Colonic mucosa (tissue), 4 donors: ENCODE data around the gene FZD1. TPM values are rescaled to one million over a fixed set of nuclear protein-coding genes. Genes with fewer than 3 reads are reported as not detected.

Source experiments
- DNase-seq: peaks from one replicate; pipeline ENCODE4 v3.0.0-alpha.2; 2020
- H3K27ac ChIP-seq: fragments of 200-600 bp; one replicate; pipeline ENCODE4 v1.8.0; 2021
- H3K27me3 ChIP-seq: fragments of 200-600 bp; one replicate; pipeline ENCODE4 v1.8.0; 2021
- H3K36me3 ChIP-seq: fragments of 200-600 bp; one replicate; pipeline ENCODE4 v1.8.0; 2021
- H3K4me1 ChIP-seq: fragments of 200-600 bp; one replicate; pipeline ENCODE4 v1.8.0; 2021; ENCODE audit warnings: mild to moderate bottlenecking
- H3K4me3 ChIP-seq: fragments of 200-600 bp; one replicate; pipeline ENCODE4 v1.8.0; 2021
- H3K9ac ChIP-seq, 2 donors: one replicate each; pipeline ENCODE4 v1.7.0; 2013; ENCODE audit warnings: control low read depth in 2 of 2, low read depth in 2 of 2, low read length in 2 of 2
- H3K9me3 ChIP-seq: fragments of 200-600 bp; one replicate; pipeline ENCODE4 v1.8.0; 2021
- intact Hi-C: fragments of 100-400 bp; cut with DNase I; formaldehyde crosslinking; loops from one replicate; pipeline ENCODE4 v1.14.1; 2022
- total RNA-seq, 2 donors: library from RNA; stranded (reverse); fragmentation: NEBNext Ultra II Directional in 1 of 2; extraction: Animal tissue kit (Norgen Biotek cat#: 25700) in 1 of 2; gene quantifications; one replicate each; pipeline ENCODE4 v1.2.1, GENCODE V29; 2021
- TF ChIP-seq, protein P1 (sequence below): fragments of 200-600 bp; IDR thresholded peaks from one replicate; pipeline ENCODE4 v1.8.0; 2022; ENCODE audit warnings: antibody characterized with exemption, mild to moderate bottlenecking
- donor health status: healthy.
- donor health status: DM: no; HTN: no; CAD: no.
- donor health status: DM: no; HTN: no; CAD: no.

FZD1 gene
- 1 to 10 TPM; 8.1 to 9.8 TPM for total RNA-seq

DNA sequence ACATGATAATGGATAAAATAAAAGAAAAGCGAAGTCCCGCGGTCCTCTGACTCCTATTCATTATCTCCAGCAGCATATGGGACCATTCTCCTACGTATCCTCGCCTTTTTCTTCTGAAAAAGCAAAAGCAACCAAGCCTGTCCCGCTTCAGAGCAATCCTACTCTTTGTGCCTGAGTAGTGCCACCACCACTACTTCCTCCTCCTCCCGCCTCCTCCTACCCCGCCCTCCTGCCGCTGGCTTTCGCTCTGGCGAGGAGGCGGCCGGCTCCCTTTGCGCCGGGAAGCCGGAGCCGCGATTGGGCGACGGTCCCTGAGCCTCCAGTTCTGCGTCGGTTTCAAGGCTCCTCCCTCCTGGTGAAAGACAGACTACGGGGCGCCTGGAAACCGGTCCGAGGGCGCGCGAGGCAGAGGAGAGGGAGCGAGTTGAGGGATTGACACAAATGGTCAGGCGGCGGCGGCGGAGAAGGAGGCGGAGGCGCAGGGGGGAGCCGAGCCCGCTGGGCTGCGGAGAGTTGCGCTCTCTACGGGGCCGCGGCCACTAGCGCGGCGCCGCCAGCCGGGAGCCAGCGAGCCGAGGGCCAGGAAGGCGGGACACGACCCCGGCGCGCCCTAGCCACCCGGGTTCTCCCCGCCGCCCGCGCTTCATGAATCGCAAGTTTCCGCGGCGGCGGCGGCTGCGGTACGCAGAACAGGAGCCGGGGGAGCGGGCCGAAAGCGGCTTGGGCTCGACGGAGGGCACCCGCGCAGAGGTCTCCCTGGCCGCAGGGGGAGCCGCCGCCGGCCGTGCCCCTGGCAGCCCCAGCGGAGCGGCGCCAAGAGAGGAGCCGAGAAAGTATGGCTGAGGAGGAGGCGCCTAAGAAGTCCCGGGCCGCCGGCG, at the start of gene FZD1:
Gene FZD1, plus strand, starts transcription at position 388 of the 878 bp plus-strand sequence. Its CDS starts 448 bp downstream, at position 836.
- H3K4me1 ChIP-seq = peaks cover 4% of the 10 kb centered on the region
- peak within 1 kb of the TSS; percentile 72 for H3K4me3 ChIP-seq
- intact Hi-C loops = loop anchor here (10.0 kb wide), 2 partner anchors 179 to 511 kb away; no protein-coding TSS in a partner anchor
- no peaks in the 10 kb centered on the region for H3K36me3 ChIP-seq
- peak; percentile 95 for DNase-seq
- no peaks in the 10 kb centered on the region for H3K27me3 ChIP-seq
- TF ChIP-seq, protein P1, sequence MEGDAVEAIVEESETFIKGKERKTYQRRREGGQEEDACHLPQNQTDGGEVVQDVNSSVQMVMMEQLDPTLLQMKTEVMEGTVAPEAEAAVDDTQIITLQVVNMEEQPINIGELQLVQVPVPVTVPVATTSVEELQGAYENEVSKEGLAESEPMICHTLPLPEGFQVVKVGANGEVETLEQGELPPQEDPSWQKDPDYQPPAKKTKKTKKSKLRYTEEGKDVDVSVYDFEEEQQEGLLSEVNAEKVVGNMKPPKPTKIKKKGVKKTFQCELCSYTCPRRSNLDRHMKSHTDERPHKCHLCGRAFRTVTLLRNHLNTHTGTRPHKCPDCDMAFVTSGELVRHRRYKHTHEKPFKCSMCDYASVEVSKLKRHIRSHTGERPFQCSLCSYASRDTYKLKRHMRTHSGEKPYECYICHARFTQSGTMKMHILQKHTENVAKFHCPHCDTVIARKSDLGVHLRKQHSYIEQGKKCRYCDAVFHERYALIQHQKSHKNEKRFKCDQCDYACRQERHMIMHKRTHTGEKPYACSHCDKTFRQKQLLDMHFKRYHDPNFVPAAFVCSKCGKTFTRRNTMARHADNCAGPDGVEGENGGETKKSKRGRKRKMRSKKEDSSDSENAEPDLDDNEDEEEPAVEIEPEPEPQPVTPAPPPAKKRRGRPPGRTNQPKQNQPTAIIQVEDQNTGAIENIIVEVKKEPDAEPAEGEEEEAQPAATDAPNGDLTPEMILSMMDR = no peak
- peak within 1 kb of the TSS; percentile 77 for H3K9ac ChIP-seq
- no peaks in the 10 kb centered on the region for H3K9me3 ChIP-seq
- peak within 1 kb of the TSS; percentile 96 for H3K27ac ChIP-seq

- Histone ChIP-seq H3K27ac (no peak overlapping the region), H3K9me3 (no peaks in the 10 kb centered on the region), H3K9ac (no peak overlapping the region), H3K4me3 (no peak overlapping the region), H3K4me1 (no peaks in the 10 kb centered on the region), H3K27me3 (no peaks in the 10 kb centered on the region), H3K36me3 (no peaks in the 10 kb centered on the region)
- intact Hi-C loops = no loop called here
- TF ChIP-seq, protein P1 = no peak
- no peak for DNase-seq
These were observed 37.8 kb upstream of the FZD1 start for GRCh38 chr7:91226411-91226810.

DNA sequence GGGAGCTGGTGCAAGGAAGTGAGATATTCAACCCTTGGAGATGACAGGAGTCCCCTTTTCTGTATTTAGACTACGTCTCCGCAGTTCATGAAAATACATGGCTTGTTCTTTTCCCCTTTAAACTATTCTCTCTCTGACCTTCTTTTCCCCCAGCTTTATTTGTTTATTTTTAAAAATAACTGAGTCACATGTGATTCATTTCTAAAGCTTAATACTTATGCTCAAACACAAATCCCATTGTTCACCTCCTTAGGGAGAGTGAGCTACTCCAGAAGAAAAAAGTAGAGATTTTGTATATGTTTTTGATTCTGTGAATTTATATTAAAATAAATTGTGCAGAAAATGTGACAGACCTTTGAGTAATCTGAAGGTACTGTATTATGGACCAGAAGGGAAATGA, 35.9 kb upstream of the FZD1 start:
- no peak for DNase-seq
- Histone ChIP-seq H3K4me1 (no peaks in the 10 kb centered on the region), H3K9ac (no peak overlapping the region), H3K36me3 (no peaks in the 10 kb centered on the region), H3K27ac (no peak overlapping the region), H3K9me3 (no peaks in the 10 kb centered on the region), H3K27me3 (no peaks in the 10 kb centered on the region), H3K4me3 (no peak overlapping the region)
- intact Hi-C loops = no loop called here
- TF ChIP-seq, protein P1 = no peak

DNA sequence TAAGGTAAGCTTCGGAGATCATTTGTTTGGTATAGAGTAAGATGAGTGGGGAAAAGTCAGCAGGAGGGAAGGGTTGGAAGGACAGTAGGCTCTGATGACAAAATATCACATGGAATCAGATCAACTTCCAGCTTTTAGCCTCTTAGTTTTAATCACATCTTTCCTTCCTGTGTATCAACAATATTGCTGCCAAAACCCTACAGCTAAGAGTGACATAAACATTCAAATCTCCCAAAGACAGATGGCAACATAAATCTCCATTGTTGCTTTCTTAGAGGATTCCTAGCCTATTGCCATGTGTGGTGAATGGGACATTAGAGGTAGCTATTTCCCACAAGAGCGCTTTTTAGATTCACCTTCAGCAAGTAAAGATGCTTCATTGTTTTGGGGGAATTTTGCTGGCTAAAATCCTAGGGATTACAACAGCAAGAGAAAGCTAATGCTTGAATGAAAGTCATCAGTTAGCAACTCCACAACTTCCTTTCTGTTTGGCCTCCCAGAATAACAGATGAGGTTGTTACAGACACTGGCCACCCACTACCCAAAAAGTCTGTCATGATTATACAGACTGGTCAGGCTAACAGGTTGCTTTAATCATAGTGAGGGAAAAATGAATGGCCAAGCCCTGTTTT, 35.2 kb upstream of the FZD1 start:
- intact Hi-C loops = no loop called here
- H3K9me3 ChIP-seq = no peaks in the 10 kb centered on the region
- H3K4me3 ChIP-seq = no peak overlapping the region
- H3K4me1 ChIP-seq = no peaks in the 10 kb centered on the region
- DNase-seq = no peak
- H3K27ac ChIP-seq = no peak overlapping the region
- no peaks in the 10 kb centered on the region for H3K27me3 ChIP-seq
- no peak overlapping the region for H3K9ac ChIP-seq
- H3K36me3 ChIP-seq = no peaks in the 10 kb centered on the region
- TF ChIP-seq, protein P1 = no peak

DNA sequence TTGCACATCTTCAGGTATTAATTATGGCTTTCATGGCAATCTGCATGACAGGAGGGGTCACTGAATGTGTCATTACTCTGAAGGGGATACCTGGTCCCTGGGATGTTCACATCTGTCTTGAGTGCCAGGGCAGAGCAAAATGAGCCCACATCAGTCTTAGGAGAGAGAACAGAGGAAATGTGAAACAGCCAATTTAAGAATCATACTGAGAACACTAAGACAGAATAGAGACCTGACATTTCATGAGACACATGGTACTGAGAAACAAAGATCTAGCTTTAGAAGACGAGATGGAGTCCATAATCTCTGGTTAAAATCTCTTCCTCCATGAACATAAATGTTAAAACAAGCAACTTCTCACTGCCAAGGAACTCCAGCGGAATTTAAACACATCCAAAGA, 34.1 kb upstream of the FZD1 start:
- Histone ChIP-seq H3K36me3 (no peaks in the 10 kb centered on the region), H3K4me3 (no peak overlapping the region), H3K4me1 (no peaks in the 10 kb centered on the region), H3K9me3 (no peaks in the 10 kb centered on the region), H3K27ac (no peak overlapping the region), H3K9ac (no peak overlapping the region), H3K27me3 (no peaks in the 10 kb centered on the region)
- intact Hi-C loops = no loop called here
- DNase-seq = no peak
- TF ChIP-seq, protein P1 = no peak
